MCF 10A (cell line): Measurements from ENCODE around the gene NUAK2. TPM values are rescaled to one million over a fixed set of nuclear protein-coding genes. Genes with fewer than 3 reads are reported as not detected.
A peak's percentile ranks its signal among the peaks of the same experiment; 100 is the strongest.
"Not testable (repeated sequence)": the region's sequence is repeated elsewhere in the genome, so short reads cannot be mapped to it uniquely, and the experiment has no call there.

Experiments
- BruUV-seq: library from RNA; stranded (reverse); fragments of 400-500 nt; replicated peaks from 2 replicates; lab custom pipeline; 2021; lab: Mats Ljungman, UMichigan
- CTCF ChIA-PET: fragments of 300-600 bp; sonication (Branson Sonifier 250); formaldehyde crosslinking; extraction: SDS; loops from one replicate; lab custom pipeline; 2021; ENCODE audit warnings: antibody characterized with exemption, inconsistent platforms; lab: Yijun Ruan, JAX
- POLR2A ChIA-PET: fragments of 300-600, 350-650 bp; sonication (Branson Sonifier 250); formaldehyde crosslinking; extraction: SDS; loops from one replicate; lab custom pipeline; 2020; ENCODE audit warnings: antibody characterized with exemption, inconsistent platforms; lab: Yijun Ruan, JAX
- DNase-seq: peaks from one replicate; pipeline ENCODE4 v3.0.0-alpha.2; 2018; ENCODE audit not compliant: unreplicated experiment
- H3K27ac Mint-ChIP-seq: one replicate; pipeline ENCODE4 v1.8.0; 2022; ENCODE audit warnings: mild to moderate bottlenecking, low read depth, mixed read lengths; ENCODE audit not compliant: unreplicated experiment
- H3K27me3 Mint-ChIP-seq: one replicate; pipeline ENCODE4 v1.8.0; 2022; ENCODE audit warnings: mixed read lengths; ENCODE audit not compliant: insufficient read depth, unreplicated experiment
- H3K36me3 Mint-ChIP-seq: one replicate; pipeline ENCODE4 v1.8.0; 2022; ENCODE audit warnings: mild to moderate bottlenecking, moderate library complexity, mixed read lengths; ENCODE audit not compliant: insufficient read depth, unreplicated experiment
- H3K4me1 Mint-ChIP-seq: one replicate; pipeline ENCODE4 v1.8.0; 2022; ENCODE audit warnings: mixed read lengths; ENCODE audit not compliant: insufficient read depth, unreplicated experiment
- H3K4me3 Mint-ChIP-seq: one replicate; pipeline ENCODE4 v1.8.0; 2022; ENCODE audit warnings: mild to moderate bottlenecking, moderate library complexity, mixed read lengths; ENCODE audit not compliant: unreplicated experiment
- H3K9me3 Mint-ChIP-seq: one replicate; pipeline ENCODE4 v1.8.0; 2022; ENCODE audit warnings: mixed read lengths; ENCODE audit not compliant: unreplicated experiment
- intact Hi-C: fragments of 100-400 bp; cut with micrococcal nuclease; formaldehyde crosslinking; loops from 2 replicates; pipeline ENCODE4 v1.14.1; 2022
- total RNA-seq: library from RNA; stranded (reverse); gene quantifications from 2 replicates; pipeline ENCODE4 v1.2.3, GENCODE V29; 2022
- TF ChIP-seq, protein P1 (sequence below): fragments of 200-600 bp; IDR thresholded peaks from one replicate; pipeline ENCODE4 v1.8.0; 2022; ENCODE audit warnings: antibody characterized with exemption, mild to moderate bottlenecking; ENCODE audit not compliant: unreplicated experiment

Gene NUAK2
- total RNA-seq, 1 experiment from 2014 or later = 6.0 TPM

- ChIA-PET POLR2A (interaction anchor here (0.9 to 11.9 kb wide), 7 partner anchors 7 to 349 kb away, joined by 3 to 335 read pairs (median 13); partner anchors contain the start of gene NUAK2), CTCF (interaction anchor here (0.5 to 22.3 kb wide), 9 partner anchors 10 to 241 kb away, joined by 3 to 1857 read pairs (median 5); partner anchors contain the start of gene NUAK2)
- Mint-ChIP-seq H3K36me3 (peaks cover 12% of the 10 kb centered on the region), H3K27me3 (no peaks in the 10 kb centered on the region), H3K4me1 (peaks cover 80% of the 10 kb centered on the region), H3K4me3 (no peak overlapping the region), H3K27ac (peak overlapping the region; percentile 96), H3K9me3 (no peaks in the 10 kb centered on the region)
- DNase-seq = no peak
- intact Hi-C loops = loop anchor here (1.0 kb wide), 2 partner anchors 15 to 38 kb away; partner anchors contain the start of gene NUAK2
- TF ChIP-seq, protein P1, sequence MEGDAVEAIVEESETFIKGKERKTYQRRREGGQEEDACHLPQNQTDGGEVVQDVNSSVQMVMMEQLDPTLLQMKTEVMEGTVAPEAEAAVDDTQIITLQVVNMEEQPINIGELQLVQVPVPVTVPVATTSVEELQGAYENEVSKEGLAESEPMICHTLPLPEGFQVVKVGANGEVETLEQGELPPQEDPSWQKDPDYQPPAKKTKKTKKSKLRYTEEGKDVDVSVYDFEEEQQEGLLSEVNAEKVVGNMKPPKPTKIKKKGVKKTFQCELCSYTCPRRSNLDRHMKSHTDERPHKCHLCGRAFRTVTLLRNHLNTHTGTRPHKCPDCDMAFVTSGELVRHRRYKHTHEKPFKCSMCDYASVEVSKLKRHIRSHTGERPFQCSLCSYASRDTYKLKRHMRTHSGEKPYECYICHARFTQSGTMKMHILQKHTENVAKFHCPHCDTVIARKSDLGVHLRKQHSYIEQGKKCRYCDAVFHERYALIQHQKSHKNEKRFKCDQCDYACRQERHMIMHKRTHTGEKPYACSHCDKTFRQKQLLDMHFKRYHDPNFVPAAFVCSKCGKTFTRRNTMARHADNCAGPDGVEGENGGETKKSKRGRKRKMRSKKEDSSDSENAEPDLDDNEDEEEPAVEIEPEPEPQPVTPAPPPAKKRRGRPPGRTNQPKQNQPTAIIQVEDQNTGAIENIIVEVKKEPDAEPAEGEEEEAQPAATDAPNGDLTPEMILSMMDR = no peak
- BruUV-seq = no TSS peak
Observed at GRCh38 chr1:205283270-205284147, 38.0 kb downstream of the NUAK2 start.

- Mint-ChIP-seq H3K36me3 (peaks cover 11% of the 10 kb centered on the region), H3K4me1 (peaks cover 63% of the 10 kb centered on the region)
- DNase-seq, H3K27ac Mint-ChIP-seq, H3K4me3 Mint-ChIP-seq, intact Hi-C loops, H3K27me3 Mint-ChIP-seq, H3K9me3 Mint-ChIP-seq, BruUV-seq: not testable (repeated sequence)
- ChIA-PET POLR2A (interaction anchor here (0.6 to 11.9 kb wide), 6 partner anchors 10 to 1169 kb away, joined by 3 to 335 read pairs (median 102); partner anchors contain the start of gene NUAK2), CTCF (interaction anchor here (0.9 to 22.3 kb wide), 9 partner anchors 7 to 208 kb away, joined by 3 to 1857 read pairs (median 5); partner anchors contain the start of gene NUAK2)
Observed at GRCh38 chr1:205280666-205281395, 40.7 kb downstream of the NUAK2 start.

DNA sequence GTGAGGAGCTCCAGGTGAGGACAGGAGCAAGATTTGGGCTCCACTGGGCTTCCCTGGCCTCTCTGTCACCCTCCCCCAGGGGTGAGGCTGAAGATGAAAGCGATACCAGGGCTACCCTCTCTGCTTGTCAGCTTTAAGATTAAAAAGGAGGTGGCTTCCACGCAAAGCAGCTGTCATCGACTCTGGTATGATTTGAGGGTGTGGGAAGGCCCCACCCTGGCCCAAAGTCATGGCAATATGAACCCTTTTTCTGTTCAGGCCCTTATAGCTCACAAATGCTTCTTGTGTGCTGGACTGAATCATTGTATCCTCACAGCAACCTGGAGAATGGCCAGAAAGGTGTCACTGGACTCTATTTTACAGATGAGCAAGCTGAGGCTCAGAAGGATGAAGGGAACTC is 41.6 kb downstream of the NUAK2 start:
- BruUV-seq = no TSS peak
- POLR2A ChIA-PET = interaction anchor here (0.6 to 11.9 kb wide), 5 partner anchors 9 to 1170 kb away, joined by 3 to 210 read pairs (median 173); partner anchors contain the start of gene NUAK2
- Mint-ChIP-seq H3K27me3 (no peaks in the 10 kb centered on the region), H3K4me3 (no peak overlapping the region), H3K9me3 (no peaks in the 10 kb centered on the region), H3K27ac (peak overlapping the region; percentile 1), H3K4me1 (peaks cover 55% of the 10 kb centered on the region), H3K36me3 (peaks cover 6% of the 10 kb centered on the region)
- TF ChIP-seq, protein P1 = no peak
- CTCF ChIA-PET = interaction anchor here (0.6 to 22.3 kb wide), 10 partner anchors 7 to 209 kb away, joined by 3 to 1857 read pairs (median 4); partner anchors contain the start of gene NUAK2
- intact Hi-C loops = no loop called here
- no peak for DNase-seq

- CTCF ChIA-PET = interaction anchor here (0.6 to 22.3 kb wide), 11 partner anchors 9 to 1331 kb away, joined by 3 to 1857 read pairs (median 67); partner anchors contain the start of gene NUAK2
- TF ChIP-seq, protein P1 = no peak
- POLR2A ChIA-PET = interaction anchor here (0.6 to 11.8 kb wide), 10 partner anchors 8 to 155 kb away, joined by 3 to 210 read pairs (median 4); partner anchors contain the start of genes NUAK2 and RBBP5
- peaks cover 30% of the 10 kb centered on the region for H3K4me1 Mint-ChIP-seq
- no peaks in the 10 kb centered on the region for H3K36me3 Mint-ChIP-seq
- H3K9me3 Mint-ChIP-seq = no peaks in the 10 kb centered on the region
- DNase-seq = no peak
- no TSS peak for BruUV-seq
- H3K27me3 Mint-ChIP-seq = no peaks in the 10 kb centered on the region
- intact Hi-C loops = no loop called here
- no peak overlapping the region for H3K4me3 Mint-ChIP-seq
- H3K27ac Mint-ChIP-seq = peak overlapping the region; percentile 66
Observed at GRCh38 chr1:205276689-205277065, 44.9 kb downstream of the NUAK2 start.
